Activated CD4-positive, alpha-beta T cell treated with anti-CD3 and anti-CD28 coated beads, Interleukin-2, Interleukin-6, amounts not matched to agents 100 ng/mL and 50 ng/mL, durations not matched to agents 16 hours and 8 hours (primary cell): Measurements from ENCODE around the gene PARD3B.

Experiments used
- DNase-seq: peaks from one replicate; pipeline ENCODE4 v3.0.0-alpha.2; 2020

The PARD3B gene

GRCh38 chr2:205496370-205496769, 951.1 kb downstream of the PARD3B start:
- no peak for DNase-seq

GRCh38 chr2:205496772-205497171, 951.5 kb downstream of the PARD3B start:
- no peak for DNase-seq

- DNase-seq, result no peak
These were observed 953.7 kb downstream of the PARD3B start for GRCh38 chr2:205499006-205499405.

- no peak for DNase-seq
These were observed 954.8 kb downstream of the PARD3B start for GRCh38 chr2:205500065-205500464.

- DNase-seq, result no peak
These were observed 955.7 kb downstream of the PARD3B start for GRCh38 chr2:205500951-205501350.

- DNase-seq, result no peak
These were observed 956.6 kb downstream of the PARD3B start for GRCh38 chr2:205501826-205502225.

- no peak for DNase-seq
These were observed 960.1 kb downstream of the PARD3B start for GRCh38 chr2:205505371-205505770.

GRCh38 chr2:205509655-205510054, 964.4 kb downstream of the PARD3B start:
- DNase-seq, result no peak

- DNase-seq, result no peak
These were observed 965.1 kb downstream of the PARD3B start for GRCh38 chr2:205510345-205510744.

GRCh38 chr2:205511221-205511620, 965.9 kb downstream of the PARD3B start:
- no peak for DNase-seq

GRCh38 chr2:205511641-205512040, 966.4 kb downstream of the PARD3B start:
- no peak for DNase-seq

GRCh38 chr2:205520311-205520710, 975.0 kb downstream of the PARD3B start:
- DNase-seq, result no peak

GRCh38 chr2:205524656-205525055, 979.4 kb downstream of the PARD3B start:
- DNase-seq, result no peak

GRCh38 chr2:205527801-205528200, 982.5 kb downstream of the PARD3B start:
- no peak for DNase-seq

- DNase-seq, result no peak
These were observed 985.8 kb downstream of the PARD3B start for GRCh38 chr2:205531072-205531471.

GRCh38 chr2:205531489-205532148, 986.3 kb downstream of the PARD3B start:
- DNase-seq, result no peak

- no peak for DNase-seq
These were observed 989.7 kb downstream of the PARD3B start for GRCh38 chr2:205535001-205535400.

GRCh38 chr2:205539603-205540002, 994.3 kb downstream of the PARD3B start:
- no peak for DNase-seq

GRCh38 chr2:205540036-205540435, 994.8 kb downstream of the PARD3B start:
- no peak for DNase-seq

- DNase-seq, result no peak
These were observed 998.1 kb downstream of the PARD3B start for GRCh38 chr2:205543262-205543843.

- DNase-seq, result no peak
These were observed 998.8 kb downstream of the PARD3B start for GRCh38 chr2:205543937-205544702.

GRCh38 chr2:205545971-205546816, 1000.9 kb downstream of the PARD3B start:
- DNase-seq, result no peak

- DNase-seq, result no peak
These were observed 1010.4 kb downstream of the PARD3B start for GRCh38 chr2:205555566-205556230.
